Activated CD8-positive, alpha-beta memory T cell treated with anti-CD3 and anti-CD28 coated beads for 48 hours (primary cell): ENCODE results near the gene OTOP1.
"Not testable (repeated sequence)": the region's sequence is repeated elsewhere in the genome, so short reads cannot be mapped to it uniquely, and the experiment has no call there.

Experiments used
- DNase-seq, 3 experiments: peaks; one replicate each; pipeline ENCODE4 v3.0.0-alpha.2; 2020; ENCODE audit warnings: low read depth in 2 of 3, low spot score in 2 of 3

Gene OTOP1, protein sequence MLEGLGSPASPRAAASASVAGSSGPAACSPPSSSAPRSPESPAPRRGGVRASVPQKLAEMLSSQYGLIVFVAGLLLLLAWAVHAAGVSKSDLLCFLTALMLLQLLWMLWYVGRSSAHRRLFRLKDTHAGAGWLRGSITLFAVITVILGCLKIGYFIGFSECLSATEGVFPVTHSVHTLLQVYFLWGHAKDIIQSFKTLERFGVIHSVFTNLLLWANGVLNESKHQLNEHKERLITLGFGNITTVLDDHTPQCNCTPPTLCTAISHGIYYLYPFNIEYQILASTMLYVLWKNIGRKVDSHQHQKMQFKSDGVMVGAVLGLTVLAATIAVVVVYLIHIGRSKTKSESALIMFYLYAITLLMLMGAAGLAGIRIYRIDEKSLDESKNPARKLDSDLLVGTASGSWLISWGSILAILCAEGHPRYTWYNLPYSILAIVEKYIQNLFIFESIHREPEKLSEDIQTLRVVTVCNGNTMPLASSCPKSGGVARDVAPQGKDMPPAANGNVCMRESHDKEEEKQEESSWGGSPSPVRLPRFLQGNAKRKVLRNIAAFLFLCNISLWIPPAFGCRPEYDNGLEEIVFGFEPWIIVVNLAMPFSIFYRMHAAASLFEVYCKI

DNA sequence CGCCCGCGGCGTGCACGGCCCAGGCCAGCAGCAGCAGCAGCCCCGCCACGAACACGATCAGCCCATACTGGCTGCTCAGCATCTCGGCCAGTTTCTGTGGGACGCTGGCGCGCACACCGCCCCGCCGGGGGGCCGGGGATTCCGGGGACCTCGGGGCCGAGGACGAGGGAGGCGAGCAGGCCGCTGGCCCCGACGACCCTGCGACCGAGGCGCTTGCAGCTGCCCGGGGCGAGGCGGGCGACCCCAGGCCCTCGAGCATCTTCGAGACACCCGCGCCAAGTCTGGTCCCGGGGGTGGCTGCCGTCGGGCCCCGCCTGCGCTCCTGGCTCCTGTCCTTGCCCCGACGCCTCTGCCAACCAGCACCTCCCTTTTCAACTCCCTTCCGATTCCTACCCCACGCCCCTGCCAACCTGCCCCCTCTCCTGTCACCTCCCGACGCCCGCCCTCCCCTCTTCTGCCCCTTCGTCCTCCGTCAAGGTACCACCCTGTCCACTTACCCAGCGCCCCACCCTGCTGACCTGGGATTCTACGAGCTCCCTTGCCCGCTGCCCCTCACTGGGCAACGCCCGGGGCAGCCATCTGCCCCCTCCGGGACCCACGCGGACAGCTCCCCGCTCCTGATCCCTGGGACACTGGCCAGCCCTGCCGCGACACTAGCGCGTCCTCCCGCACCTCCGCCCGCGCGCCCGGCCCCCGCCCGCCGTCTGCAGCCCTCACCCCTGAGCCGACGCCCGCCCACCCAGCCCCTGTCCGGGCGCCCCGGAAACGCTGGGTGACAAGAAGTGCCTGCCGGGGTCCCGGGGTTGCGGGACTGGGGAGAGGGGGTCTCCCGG is at the start of gene OTOP1:
TSS of gene OTOP1 (minus strand) at position 324 of the 833 bp plus-strand sequence. CDS start at position 259, 65 bp downstream.
- DNase-seq = no peak

DNA sequence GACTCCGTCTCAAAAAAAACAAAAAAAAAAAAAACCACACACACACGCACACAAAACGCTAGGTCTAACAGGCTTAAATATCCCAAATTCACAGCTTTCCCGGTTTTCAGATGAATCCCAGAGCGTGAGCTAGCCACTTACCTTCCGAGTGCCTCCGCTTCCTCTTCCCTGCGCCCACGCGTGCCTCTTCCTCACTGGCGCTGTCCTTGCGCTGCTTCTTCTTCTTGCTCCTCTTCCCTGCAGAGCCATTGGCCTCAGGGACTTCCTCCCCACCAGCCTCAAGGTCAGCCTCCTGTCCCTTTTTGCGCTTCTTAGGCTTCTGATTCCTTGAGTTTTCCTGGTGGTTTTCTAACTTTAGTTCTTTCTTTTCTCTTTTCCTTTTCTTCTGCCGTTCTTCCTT is 47.5 kb upstream of the OTOP1 start:
- DNase-seq = no peak

- no peak for DNase-seq
These were observed 45.2 kb upstream of the OTOP1 start for GRCh38 chr4:4271912-4272311.

DNA sequence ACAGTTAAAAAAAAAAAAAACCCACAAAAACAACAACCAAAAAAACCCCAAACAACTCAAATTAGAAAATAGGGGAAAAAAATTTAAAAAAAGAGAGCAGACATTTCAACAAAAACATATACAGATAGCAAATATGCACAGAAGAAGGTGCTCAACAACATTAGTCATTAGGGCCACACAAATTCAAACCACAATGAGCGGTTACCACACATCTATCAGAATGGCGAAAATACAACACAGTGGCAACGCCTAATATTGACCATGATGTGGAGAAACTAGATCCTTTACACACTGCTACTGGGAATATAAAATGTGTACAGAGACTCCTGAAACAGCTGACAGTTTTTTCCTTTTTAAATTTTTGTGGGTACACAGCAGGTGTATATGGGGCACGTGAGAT is 43.8 kb upstream of the OTOP1 start:
- DNase-seq = no peak

GRCh38 chr4:4269856-4270255 is 43.1 kb upstream of the OTOP1 start:
- DNase-seq = no peak

- DNase-seq = no peak
These were observed 42.6 kb upstream of the OTOP1 start for GRCh38 chr4:4269331-4269731.

GRCh38 chr4:4268776-4269175 is 42.0 kb upstream of the OTOP1 start:
- no peak for DNase-seq

DNA sequence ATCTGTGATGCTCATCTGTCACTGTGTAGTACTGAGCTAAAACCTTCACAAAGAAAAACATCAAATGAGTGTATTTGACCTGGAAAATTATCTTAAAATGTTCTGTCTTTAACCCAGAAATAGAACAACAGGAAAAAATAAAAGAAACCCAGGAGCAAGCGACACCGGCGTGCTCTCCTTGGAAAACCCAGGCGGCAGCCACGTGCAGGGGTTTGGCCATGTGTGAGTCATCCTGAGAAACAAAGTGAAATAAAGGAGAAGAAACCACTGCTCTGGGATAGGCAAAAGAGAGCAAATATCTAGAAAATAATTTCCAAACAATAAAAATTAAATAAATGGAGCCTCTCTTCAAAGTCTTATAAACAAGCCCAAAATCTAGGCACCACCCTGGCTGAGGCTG is 41.3 kb upstream of the OTOP1 start:
- no peak for DNase-seq

GRCh38 chr4:4260185-4260751 is 33.5 kb upstream of the OTOP1 start:
- no peak for DNase-seq

DNA sequence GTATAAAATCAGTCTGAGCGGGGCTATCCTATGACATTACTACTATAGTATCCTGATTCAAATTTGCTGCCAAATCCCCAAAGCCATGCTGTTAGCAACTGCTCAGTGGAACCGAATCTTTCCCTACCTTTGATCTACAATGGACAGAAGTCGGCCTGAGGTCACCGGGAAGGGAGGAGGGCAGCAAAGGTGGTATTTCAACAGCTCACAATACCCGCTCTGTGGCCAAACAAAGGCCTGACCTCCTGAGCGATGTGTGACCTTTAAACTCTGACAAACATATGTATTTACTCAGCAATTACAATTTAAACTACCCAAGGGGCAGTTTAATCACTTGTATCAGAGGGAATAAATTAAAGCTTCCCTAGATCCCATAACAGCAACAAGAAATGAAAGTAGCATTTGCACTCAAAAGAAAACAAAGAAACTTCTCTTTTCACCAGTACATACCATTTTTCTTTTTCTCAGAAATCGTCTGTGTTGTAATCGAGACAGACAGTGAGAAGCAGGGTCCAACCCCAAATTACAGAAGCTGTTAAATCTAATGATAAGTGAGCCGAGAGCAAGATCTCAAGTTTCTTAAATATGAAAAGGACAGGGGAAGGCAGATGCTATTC is 32.9 kb upstream of the OTOP1 start:
- DNase-seq = no peak

DNA sequence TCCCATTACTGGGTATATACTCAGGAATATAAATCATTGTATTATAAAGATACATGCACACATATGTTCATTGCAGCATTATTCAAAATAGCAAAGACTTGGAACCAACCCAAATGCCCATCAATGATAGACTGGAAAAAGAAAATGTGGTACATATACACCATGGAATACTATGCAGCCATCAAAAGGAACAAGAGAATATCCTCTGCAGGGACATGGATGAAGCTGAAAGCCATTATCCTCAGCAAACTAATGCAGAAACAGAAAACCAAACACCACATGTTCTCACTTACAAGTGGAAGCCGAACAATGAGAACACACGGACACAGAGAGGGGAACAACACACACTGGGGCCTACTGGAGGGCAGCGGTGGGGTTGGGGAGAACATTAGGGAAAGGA is 31.0 kb upstream of the OTOP1 start:
- not testable (repeated sequence) for DNase-seq

- no peak for DNase-seq
These were observed 30.1 kb upstream of the OTOP1 start for GRCh38 chr4:4256799-4257198.

- no peak for DNase-seq
These were observed 27.9 kb upstream of the OTOP1 start for GRCh38 chr4:4254666-4255065.

DNA sequence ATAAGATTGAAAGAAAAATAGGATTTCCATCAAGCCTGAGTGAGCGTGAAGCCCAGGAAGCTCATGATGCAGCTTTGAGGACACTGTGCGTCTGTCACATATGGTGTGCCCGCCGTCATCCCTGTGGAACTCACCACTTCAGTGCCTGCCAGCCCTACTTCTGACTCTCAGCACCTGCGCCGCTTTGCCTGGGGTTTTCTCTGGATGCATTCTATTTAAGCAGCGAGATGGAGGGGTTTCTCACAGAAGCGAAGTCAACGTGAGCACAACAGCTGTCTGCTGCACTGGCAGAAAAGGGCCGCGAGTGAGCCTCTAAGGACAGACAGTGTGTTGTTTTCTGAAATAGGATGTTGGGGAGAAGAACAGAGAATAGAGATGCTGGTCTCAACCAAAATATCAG is 27.5 kb upstream of the OTOP1 start:
- DNase-seq = no peak

- DNase-seq = no peak
These were observed 23.1 kb upstream of the OTOP1 start for GRCh38 chr4:4249866-4250265.

GRCh38 chr4:4249342-4249741 is 22.6 kb upstream of the OTOP1 start:
- DNase-seq = not testable (repeated sequence)

- no peak for DNase-seq
These were observed 22.1 kb upstream of the OTOP1 start for GRCh38 chr4:4248885-4249203.

- DNase-seq = peak; percentile 80 to 90 (median 85)
These were observed 21.5 kb upstream of the OTOP1 start, which contains the start of gene TMEM128 for GRCh38 chr4:4248029-4248884. Gene TMEM128, minus strand, starts transcription at chr4:4248223. Its CDS starts 21 bp downstream, at chr4:4248202.

- no peak for DNase-seq
These were observed 20.9 kb upstream of the OTOP1 start for GRCh38 chr4:4247696-4248028.

DNA sequence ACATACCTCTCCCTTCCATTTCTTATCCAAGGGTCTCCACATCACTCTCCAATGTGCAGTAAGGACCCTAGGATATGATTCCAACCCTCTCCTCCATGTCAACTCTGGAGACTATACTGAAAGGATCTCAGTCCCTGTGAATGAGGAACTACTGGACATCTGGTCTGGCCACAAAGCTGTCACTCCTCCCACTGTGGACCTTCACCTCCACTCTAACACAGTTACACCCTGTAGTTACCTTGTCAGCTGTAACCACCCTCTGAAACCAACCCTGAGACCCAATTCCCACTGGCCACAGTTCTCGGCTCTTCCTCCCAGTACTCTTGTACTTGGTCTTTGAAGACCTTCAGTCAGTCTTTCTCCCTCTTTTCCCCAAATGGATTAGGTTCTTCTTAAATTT is 18.4 kb upstream of the OTOP1 start:
- DNase-seq = no peak
